Panc1 (cell line): ENCODE data around the gene CRTC1. TPM values are rescaled to one million over a fixed set of nuclear protein-coding genes. Genes with fewer than 3 reads are reported as not detected.

Experiments used
- ATAC-seq: fragments of 200-7000 bp; cut with Tn5 transposase; 2 replicates; pipeline ENCODE4 v1.9.1; 2020; ENCODE audit warnings: mild to moderate bottlenecking, moderate library complexity
- BruUV-seq: library from RNA; stranded (reverse); fragments of 400-500 nt; replicated peaks from 2 replicates; lab custom pipeline; 2021; lab: Mats Ljungman, UMichigan
- CTCF ChIA-PET: fragments of 300-600 bp; sonication (Branson Sonifier 250); formaldehyde crosslinking; loops from one replicate; lab custom pipeline; 2022; ENCODE audit warnings: antibody characterized with exemption; lab: Charles Lee
- POLR2A ChIA-PET: fragments of 300-600 bp; sonication (Branson Sonifier 250); formaldehyde crosslinking; loops from one replicate; lab custom pipeline; 2022; ENCODE audit warnings: antibody characterized with exemption; lab: Charles Lee
- DNase-seq: peaks from one replicate; pipeline ENCODE4 v3.0.0-alpha.2; 2010; ENCODE audit warnings: low read depth, low spot score
- H3K27ac ChIP-seq: 2 replicates; pipeline ENCODE4 v1.5.1; 2011; ENCODE audit warnings: mild to moderate bottlenecking, low read length, inconsistent platforms
- H3K27me3 ChIP-seq: fragments of 200-500 bp; sonication (Bioruptor generic); 2 replicates; pipeline ENCODE4 v1.6.0; 2014; ENCODE audit warnings: low read length, inconsistent platforms; ENCODE audit not compliant: control insufficient read depth, insufficient read depth
- H3K36me3 ChIP-seq: fragments of 200-500 bp; sonication (Bioruptor generic); 2 replicates; pipeline ENCODE4 v1.5.1; 2014; ENCODE audit warnings: inconsistent platforms, mild to moderate bottlenecking, low read length, moderate library complexity; ENCODE audit not compliant: control insufficient read depth, insufficient read depth
- H3K4me1 ChIP-seq: 2 replicates; pipeline ENCODE4 v1.5.1; 2011; ENCODE audit warnings: inconsistent platforms, mild to moderate bottlenecking, low read length, moderate library complexity; ENCODE audit not compliant: control insufficient read depth, insufficient read depth
- H3K4me3 ChIP-seq, 2 experiments: 2 replicates each; pipeline ENCODE4 v1.5.1; 2011 to 2012; ENCODE audit warnings: low read depth in 2 of 2, low read length in 2 of 2, mild to moderate bottlenecking in 2 of 2, inconsistent platforms in 1 of 2, moderate library complexity in 1 of 2
- H3K9me3 ChIP-seq: fragments of 200-500 bp; sonication (Bioruptor generic); 2 replicates; pipeline ENCODE4 v1.5.1; 2014; ENCODE audit warnings: low read depth, mild to moderate bottlenecking, inconsistent platforms, low read length, moderate library complexity; ENCODE audit not compliant: control insufficient read depth, insufficient read depth
- POLR2AphosphoS5 ChIP-seq: IDR thresholded peaks from 2 replicates; pipeline ENCODE4 v1.6.1; 2012; ENCODE audit warnings: mild to moderate bottlenecking, low read depth, low read length, moderate library complexity
- SIN3A ChIP-seq: IDR thresholded peaks from 2 replicates; pipeline ENCODE4 v1.6.1; 2012; ENCODE audit warnings: low read depth, mild to moderate bottlenecking, low read length, moderate library complexity, borderline replicate concordance; ENCODE audit not compliant: insufficient read depth
- TCF7L2 ChIP-seq: IDR thresholded peaks from 2 replicates; pipeline ENCODE4 v1.6.1; 2011; ENCODE audit warnings: mild to moderate bottlenecking, low read depth, low read length, inconsistent platforms
- in situ Hi-C: cut with HindIII; loops from 2 replicates; pipeline ENCODE4 v1.10.0; 2016; ENCODE audit warnings: low sequenced_read_pairs, low pct_unique_long_range_greater_than_20kb
- intact Hi-C: fragments of 100-400 bp; cut with micrococcal nuclease; formaldehyde crosslinking; loops from one replicate; pipeline ENCODE4 v1.10.0; 2022; ENCODE audit not compliant: unreplicated experiment
- total RNA-seq: library from RNA; stranded (reverse); gene quantifications from one replicate; pipeline ENCODE4 v1.2.1, GENCODE V29; 2021; ENCODE audit not compliant: unreplicated experiment
- TF ChIP-seq, protein P1 (sequence below), 2 experiments: IDR thresholded peaks; 2 replicates each; pipeline ENCODE4 v1.6.1; 2011 to 2012; ENCODE audit warnings: low read depth in 2 of 2, control low read depth in 1 of 2, low read length in 1 of 2, mild to moderate bottlenecking in 1 of 2, moderate library complexity in 1 of 2; ENCODE audit not compliant: insufficient read depth in 1 of 2
- TF ChIP-seq, protein P2 (sequence below): fragments of 450-650 bp; IDR thresholded peaks from 2 replicates; pipeline ENCODE4 v1.5.1; 2017; ENCODE audit warnings: mild to moderate bottlenecking

Gene CRTC1
- total RNA-seq, 1 experiment from 2014 or later, result 18.2 TPM

DNA sequence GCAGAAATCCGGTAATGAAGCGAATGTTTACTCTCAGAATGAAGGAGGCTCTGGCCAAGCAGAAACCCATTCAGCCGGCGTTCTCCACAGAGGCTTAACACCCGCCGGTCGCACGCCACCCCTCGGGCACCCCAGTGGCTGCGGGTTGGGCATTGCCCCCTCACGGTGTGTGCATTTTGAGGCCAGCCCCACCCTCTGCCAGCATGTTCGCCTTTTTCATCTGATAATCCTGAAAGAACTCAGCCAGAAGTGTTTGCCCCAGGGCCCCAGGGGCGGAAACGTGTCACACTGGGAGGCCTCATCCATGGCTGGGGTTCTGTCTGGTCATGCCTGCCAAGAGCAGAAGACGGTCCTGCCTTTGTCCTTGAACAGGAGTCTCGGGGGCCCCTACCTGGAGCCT is 73.4 kb downstream of the CRTC1 start:
- no peaks in the 10 kb centered on the region for H3K27me3 ChIP-seq
- ChIA-PET CTCF (no interaction called here), POLR2A (no interaction called here)
- H3K4me1 ChIP-seq, result no peaks in the 10 kb centered on the region
- ATAC-seq, result no peak
- BruUV-seq, result TSS peak; percentile 74
- no peak overlapping the region for H3K4me3 ChIP-seq
- in situ Hi-C loops, result no loop called here
- H3K9me3 ChIP-seq, result no peaks in the 10 kb centered on the region
- intact Hi-C loops, result no loop called here
- no peaks in the 10 kb centered on the region for H3K36me3 ChIP-seq
- no peak for TF ChIP-seq SIN3A
- no peak overlapping the region for H3K27ac ChIP-seq
- no peak for DNase-seq

DNA sequence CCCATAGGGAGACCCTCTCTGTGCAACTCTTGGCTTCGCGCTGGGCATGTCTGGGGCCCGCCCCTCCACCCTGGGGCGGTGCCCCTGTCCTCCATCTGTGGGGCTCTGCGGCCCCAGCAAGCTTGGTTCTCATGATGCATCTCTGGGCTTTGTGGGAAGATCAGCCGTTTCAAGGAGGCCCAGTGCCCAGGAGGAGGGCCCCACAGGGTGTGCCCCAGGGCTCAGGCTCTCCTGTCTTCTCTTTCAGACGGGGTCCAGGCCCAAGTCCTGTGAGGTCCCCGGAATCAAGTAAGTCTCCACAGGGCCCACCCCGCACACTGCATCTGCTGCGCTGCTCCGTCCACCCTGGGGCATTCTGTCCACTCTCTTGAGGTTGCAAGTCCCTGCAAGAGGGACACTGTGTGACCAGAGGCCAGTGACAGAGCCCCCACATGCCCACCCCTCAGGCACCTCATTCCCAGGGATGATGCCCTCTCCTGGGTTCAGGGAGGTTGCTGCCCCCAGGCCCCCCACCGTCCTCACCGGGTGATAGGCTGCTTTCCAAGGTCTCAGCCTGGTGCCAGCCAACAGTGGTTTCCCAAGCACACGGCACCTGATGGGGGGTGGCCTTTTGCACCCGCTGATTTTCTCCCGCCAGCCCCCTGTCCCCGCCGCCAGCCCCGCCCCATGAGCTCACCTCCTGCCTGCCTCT is 76.0 kb downstream of the CRTC1 start:
- in situ Hi-C loops (no loop called here), intact Hi-C loops (no loop called here)
- POLR2A ChIA-PET, result no interaction called here
- no peak overlapping the region for H3K27ac ChIP-seq
- no TSS peak for BruUV-seq
- no peaks in the 10 kb centered on the region for H3K27me3 ChIP-seq
- H3K9me3 ChIP-seq, result no peaks in the 10 kb centered on the region
- H3K4me1 ChIP-seq, result 0 out of 2 replicates have a peak, but pooled peaks cover 3% of the 10 kb centered on the region
- CTCF ChIA-PET, result no interaction called here
- no peak overlapping the region for H3K4me3 ChIP-seq
- no peak for DNase-seq
- no peaks in the 10 kb centered on the region for H3K36me3 ChIP-seq
- no peak for TF ChIP-seq SIN3A
- no peak for TF ChIP-seq POLR2AphosphoS5
- TF ChIP-seq, protein P1, sequence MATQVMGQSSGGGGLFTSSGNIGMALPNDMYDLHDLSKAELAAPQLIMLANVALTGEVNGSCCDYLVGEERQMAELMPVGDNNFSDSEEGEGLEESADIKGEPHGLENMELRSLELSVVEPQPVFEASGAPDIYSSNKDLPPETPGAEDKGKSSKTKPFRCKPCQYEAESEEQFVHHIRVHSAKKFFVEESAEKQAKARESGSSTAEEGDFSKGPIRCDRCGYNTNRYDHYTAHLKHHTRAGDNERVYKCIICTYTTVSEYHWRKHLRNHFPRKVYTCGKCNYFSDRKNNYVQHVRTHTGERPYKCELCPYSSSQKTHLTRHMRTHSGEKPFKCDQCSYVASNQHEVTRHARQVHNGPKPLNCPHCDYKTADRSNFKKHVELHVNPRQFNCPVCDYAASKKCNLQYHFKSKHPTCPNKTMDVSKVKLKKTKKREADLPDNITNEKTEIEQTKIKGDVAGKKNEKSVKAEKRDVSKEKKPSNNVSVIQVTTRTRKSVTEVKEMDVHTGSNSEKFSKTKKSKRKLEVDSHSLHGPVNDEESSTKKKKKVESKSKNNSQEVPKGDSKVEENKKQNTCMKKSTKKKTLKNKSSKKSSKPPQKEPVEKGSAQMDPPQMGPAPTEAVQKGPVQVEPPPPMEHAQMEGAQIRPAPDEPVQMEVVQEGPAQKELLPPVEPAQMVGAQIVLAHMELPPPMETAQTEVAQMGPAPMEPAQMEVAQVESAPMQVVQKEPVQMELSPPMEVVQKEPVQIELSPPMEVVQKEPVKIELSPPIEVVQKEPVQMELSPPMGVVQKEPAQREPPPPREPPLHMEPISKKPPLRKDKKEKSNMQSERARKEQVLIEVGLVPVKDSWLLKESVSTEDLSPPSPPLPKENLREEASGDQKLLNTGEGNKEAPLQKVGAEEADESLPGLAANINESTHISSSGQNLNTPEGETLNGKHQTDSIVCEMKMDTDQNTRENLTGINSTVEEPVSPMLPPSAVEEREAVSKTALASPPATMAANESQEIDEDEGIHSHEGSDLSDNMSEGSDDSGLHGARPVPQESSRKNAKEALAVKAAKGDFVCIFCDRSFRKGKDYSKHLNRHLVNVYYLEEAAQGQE (IDR thresholded peaks at IDR 0.05; ENCODE audit: insufficient read depth in 1 of 2, low read depth in 2 of 2, low read length in 1 of 2), result no peak
- TF ChIP-seq, protein P2, sequence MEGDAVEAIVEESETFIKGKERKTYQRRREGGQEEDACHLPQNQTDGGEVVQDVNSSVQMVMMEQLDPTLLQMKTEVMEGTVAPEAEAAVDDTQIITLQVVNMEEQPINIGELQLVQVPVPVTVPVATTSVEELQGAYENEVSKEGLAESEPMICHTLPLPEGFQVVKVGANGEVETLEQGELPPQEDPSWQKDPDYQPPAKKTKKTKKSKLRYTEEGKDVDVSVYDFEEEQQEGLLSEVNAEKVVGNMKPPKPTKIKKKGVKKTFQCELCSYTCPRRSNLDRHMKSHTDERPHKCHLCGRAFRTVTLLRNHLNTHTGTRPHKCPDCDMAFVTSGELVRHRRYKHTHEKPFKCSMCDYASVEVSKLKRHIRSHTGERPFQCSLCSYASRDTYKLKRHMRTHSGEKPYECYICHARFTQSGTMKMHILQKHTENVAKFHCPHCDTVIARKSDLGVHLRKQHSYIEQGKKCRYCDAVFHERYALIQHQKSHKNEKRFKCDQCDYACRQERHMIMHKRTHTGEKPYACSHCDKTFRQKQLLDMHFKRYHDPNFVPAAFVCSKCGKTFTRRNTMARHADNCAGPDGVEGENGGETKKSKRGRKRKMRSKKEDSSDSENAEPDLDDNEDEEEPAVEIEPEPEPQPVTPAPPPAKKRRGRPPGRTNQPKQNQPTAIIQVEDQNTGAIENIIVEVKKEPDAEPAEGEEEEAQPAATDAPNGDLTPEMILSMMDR, result no peak
- TF ChIP-seq TCF7L2, result no peak
- 0 out of 2 replicates have a peak, but pooled peaks have one; percentile 11 for ATAC-seq

DNA sequence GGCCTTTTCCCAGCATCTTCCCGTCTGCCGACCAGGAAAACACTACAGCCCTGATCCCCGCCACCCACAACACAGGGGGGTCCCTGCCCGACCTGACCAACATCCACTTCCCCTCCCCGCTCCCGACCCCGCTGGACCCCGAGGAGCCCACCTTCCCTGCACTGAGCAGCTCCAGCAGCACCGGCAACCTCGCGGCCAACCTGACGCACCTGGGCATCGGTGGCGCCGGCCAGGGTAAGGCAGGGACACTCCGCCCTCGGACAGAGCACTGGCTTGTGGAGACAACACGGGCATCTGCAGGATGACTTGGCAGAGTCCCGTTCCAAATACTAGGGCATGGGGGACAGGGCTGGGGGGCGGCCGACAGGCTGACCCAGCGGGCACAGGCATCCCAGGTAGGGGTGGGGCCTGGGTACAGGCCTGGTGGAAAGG is 76.5 kb downstream of the CRTC1 start:
- Histone ChIP-seq H3K9me3 (no peaks in the 10 kb centered on the region), H3K4me3 (no peak overlapping the region), H3K27me3 (no peaks in the 10 kb centered on the region), H3K4me1 (0 out of 2 replicates have a peak, but pooled peaks cover 3% of the 10 kb centered on the region), H3K27ac (no peak overlapping the region), H3K36me3 (no peaks in the 10 kb centered on the region)
- no peak for DNase-seq
- POLR2A ChIA-PET, result no interaction called here
- ATAC-seq, result no peak
- intact Hi-C loops, result no loop called here
- no TSS peak for BruUV-seq
- in situ Hi-C loops, result no loop called here
- CTCF ChIA-PET, result no interaction called here
- no peak for TF ChIP-seq TCF7L2
- TF ChIP-seq, protein P1 (IDR thresholded peaks at IDR 0.05; ENCODE audit: insufficient read depth in 1 of 2, low read depth in 2 of 2, low read length in 1 of 2), result no peak
- TF ChIP-seq POLR2AphosphoS5, result no peak; the same call in 1 of the 2 replicates
- TF ChIP-seq SIN3A, result no peak
- TF ChIP-seq, protein P2, result no peak
